Ishikawa (cell line): Measurements from ENCODE around the gene SYNDIG1.

Experiments
- CEBPB ChIP-seq: IDR thresholded peaks from 2 replicates; pipeline ENCODE4 v1.6.1; 2012
- CREB1 ChIP-seq: IDR thresholded peaks from 2 replicates; pipeline ENCODE4 v1.6.1; 2012; ENCODE audit warnings: low read depth
- EGR1 ChIP-seq: IDR thresholded peaks from 2 replicates; pipeline ENCODE4 v1.6.1; 2012
- EP300 ChIP-seq: IDR thresholded peaks from 2 replicates; pipeline ENCODE4 v1.6.1; 2012; ENCODE audit warnings: borderline replicate concordance
- FOXM1 ChIP-seq: IDR thresholded peaks from 2 replicates; pipeline ENCODE4 v1.6.1; 2012; ENCODE audit warnings: low read depth, borderline replicate concordance
- MAX ChIP-seq: IDR thresholded peaks from 2 replicates; pipeline ENCODE4 v1.6.1; 2012
- RAD21 ChIP-seq: IDR thresholded peaks from 2 replicates; pipeline ENCODE4 v1.6.1; 2012; ENCODE audit warnings: low read depth
- REST ChIP-seq: IDR thresholded peaks from 2 replicates; pipeline ENCODE4 v1.6.1; 2012; ENCODE audit warnings: low read depth, mild to moderate bottlenecking
- TAF1 ChIP-seq: IDR thresholded peaks from 2 replicates; pipeline ENCODE4 v1.6.1; 2012; ENCODE audit warnings: low read depth, mild to moderate bottlenecking
- TCF12 ChIP-seq: IDR thresholded peaks from 2 replicates; pipeline ENCODE4 v1.6.1; 2012; ENCODE audit warnings: low read depth
- TEAD4 ChIP-seq: IDR thresholded peaks from 2 replicates; pipeline ENCODE4 v1.6.1; 2012
- USF1 ChIP-seq: IDR thresholded peaks from 2 replicates; pipeline ENCODE4 v1.6.1; 2012
- YY1 ChIP-seq: IDR thresholded peaks from 2 replicates; pipeline ENCODE4 v1.6.1; 2012; ENCODE audit warnings: low read depth
- ZBTB7A ChIP-seq: IDR thresholded peaks from 2 replicates; pipeline ENCODE4 v1.6.1; 2012; ENCODE audit warnings: low read depth

- TF ChIP-seq MAX (no peak), USF1 (no peak), TEAD4 (no peak), REST (no peak), EP300 (no peak), FOXM1 (no peak), TAF1 (no peak), YY1 (no peak), CEBPB (no peak), TCF12 (no peak), ZBTB7A (no peak), RAD21 (no peak), EGR1 (no peak), CREB1 (no peak)
Observed at GRCh38 chr20:24619212-24619611, 149.8 kb downstream of the SYNDIG1 start.
